DND-41 (cell line): ENCODE data around the gene GJA5.

Source experiments
- EZH2 ChIP-seq: IDR thresholded peaks from 3 replicates; pipeline ENCODE4 v1.6.1; 2012; ENCODE audit warnings: borderline replicate concordance, low read depth, mild to moderate bottlenecking, moderate library complexity, low read length, inconsistent platforms; ENCODE audit not compliant: severe bottlenecking
- TF ChIP-seq, protein P1 (sequence below): IDR thresholded peaks from 2 replicates; pipeline ENCODE4 v1.5.1; 2012; ENCODE audit warnings: borderline replicate concordance, low read length, moderate library complexity, mild to moderate bottlenecking; ENCODE audit not compliant: poor library complexity, severe bottlenecking; ENCODE audit errors: extremely low read depth

DNA sequence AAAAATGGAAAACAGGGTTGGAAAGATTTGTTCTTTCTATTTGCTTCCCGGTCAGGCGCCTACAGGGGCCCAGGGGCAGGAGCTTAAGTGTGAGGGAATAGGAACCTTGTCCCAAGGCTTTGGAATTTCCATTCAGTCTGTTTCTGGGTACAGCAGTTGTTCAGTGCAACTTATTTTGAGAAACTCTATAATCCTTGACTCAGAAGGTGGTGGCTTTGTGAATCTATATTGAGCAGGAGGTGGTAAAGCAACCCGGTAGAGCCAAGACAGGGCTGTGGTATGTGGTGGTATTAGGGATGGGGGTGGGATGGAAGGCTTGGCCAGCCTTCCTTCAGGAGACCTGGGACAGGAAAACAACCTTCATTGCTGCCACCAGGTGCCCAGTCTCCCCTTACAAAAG lies 20.0 kb downstream of the GJA5 start:
- TF ChIP-seq, protein P1, sequence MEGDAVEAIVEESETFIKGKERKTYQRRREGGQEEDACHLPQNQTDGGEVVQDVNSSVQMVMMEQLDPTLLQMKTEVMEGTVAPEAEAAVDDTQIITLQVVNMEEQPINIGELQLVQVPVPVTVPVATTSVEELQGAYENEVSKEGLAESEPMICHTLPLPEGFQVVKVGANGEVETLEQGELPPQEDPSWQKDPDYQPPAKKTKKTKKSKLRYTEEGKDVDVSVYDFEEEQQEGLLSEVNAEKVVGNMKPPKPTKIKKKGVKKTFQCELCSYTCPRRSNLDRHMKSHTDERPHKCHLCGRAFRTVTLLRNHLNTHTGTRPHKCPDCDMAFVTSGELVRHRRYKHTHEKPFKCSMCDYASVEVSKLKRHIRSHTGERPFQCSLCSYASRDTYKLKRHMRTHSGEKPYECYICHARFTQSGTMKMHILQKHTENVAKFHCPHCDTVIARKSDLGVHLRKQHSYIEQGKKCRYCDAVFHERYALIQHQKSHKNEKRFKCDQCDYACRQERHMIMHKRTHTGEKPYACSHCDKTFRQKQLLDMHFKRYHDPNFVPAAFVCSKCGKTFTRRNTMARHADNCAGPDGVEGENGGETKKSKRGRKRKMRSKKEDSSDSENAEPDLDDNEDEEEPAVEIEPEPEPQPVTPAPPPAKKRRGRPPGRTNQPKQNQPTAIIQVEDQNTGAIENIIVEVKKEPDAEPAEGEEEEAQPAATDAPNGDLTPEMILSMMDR = no peak
- no peak for TF ChIP-seq EZH2
